GM12892 (cell line): ENCODE results near the gene DPF3.

Experiments
- POLR2A ChIP-seq: IDR thresholded peaks from 2 replicates; pipeline ENCODE4 v1.6.1; 2011; ENCODE audit warnings: low read depth, low read length, control low read depth
- POLR2AphosphoS5 ChIP-seq: IDR thresholded peaks from 2 replicates; pipeline ENCODE4 v1.6.1; 2011; ENCODE audit warnings: low read depth, low read length, control low read depth
- TAF1 ChIP-seq: IDR thresholded peaks from 2 replicates; pipeline ENCODE4 v1.6.1; 2011; ENCODE audit warnings: low read depth, mild to moderate bottlenecking, control low read depth, low read length, borderline replicate concordance

- TF ChIP-seq POLR2AphosphoS5 (no peak), POLR2A (no peak), TAF1 (no peak)
Measured at GRCh38 chr14:72753879-72754400, 140.0 kb downstream of the DPF3 start.
